ENCODE measurements around the gene AK8.

- TF ChIP-seq CTCF (IDR thresholded peaks at IDR 0.05; ENCODE audit: low read depth, low read length), result no peak
- TF ChIP-seq EZH2phosphoT487 (IDR thresholded peaks at IDR 0.05; ENCODE audit: low read depth), result no peak
Measured at GRCh38 chr9:132857031-132857430, 21.1 kb downstream of the AK8 start.

All from OCI-LY3 (cell line).